ENCODE measurements around the gene FBXW12. TPM values are rescaled to one million over a fixed set of nuclear protein-coding genes. Genes with fewer than 3 reads are reported as not detected.
A peak's percentile ranks its signal among the peaks of the same experiment; 100 is the strongest.

Gene FBXW12
- total RNA-seq, 2 donors from 2014 or later, result not detected

DNA sequence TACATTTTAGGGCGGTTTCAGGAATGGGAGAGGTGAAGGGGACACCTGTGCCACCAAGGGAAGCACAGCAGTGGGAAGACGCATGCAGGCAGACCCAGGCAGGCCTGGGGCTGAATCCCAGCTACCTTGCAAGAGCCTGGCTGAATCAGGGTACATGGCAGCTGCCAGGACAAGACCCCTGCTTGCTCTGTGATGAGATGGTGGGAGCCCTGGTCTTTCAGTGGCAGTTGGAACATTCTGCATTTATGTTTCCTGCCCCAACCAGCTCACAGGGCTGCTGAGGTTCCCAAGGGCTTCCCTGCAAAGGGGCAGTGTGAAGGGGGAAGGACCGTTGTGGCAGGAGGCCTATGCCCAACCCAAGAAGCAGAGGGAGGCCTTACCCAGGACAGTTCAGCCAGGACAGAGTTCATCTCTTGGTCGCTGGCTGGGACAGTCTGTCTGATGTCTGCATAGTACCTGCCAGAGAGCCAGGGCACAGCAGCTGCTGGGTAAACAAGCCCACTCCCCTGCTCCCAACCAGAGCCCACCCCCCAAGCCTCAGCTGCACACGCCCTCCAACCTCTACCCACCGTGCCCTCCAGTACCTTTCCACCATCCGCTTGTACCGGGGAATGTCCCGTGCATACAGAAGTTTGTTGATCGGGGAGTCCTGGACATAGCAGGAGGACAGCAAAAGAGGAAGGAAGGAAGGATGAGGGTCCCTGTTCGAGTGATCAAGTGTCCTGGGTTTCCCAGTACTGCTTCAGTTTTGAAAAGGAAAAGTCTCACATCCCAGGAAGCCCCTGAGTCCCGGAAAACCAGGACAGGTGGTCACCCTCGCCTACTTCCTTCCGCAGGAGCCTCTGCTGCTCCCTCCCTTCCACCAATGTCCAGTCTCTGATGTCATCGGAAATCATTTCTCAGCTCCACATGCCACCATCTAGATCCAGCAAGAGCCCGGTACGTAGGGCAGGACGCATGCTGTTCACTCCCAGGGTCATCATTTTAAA is 34.7 kb downstream of the FBXW12 start:
- no peaks in the 10 kb centered on the region for H3K9me3 ChIP-seq
- intact Hi-C loops (cut with DNase I), result loop anchor here (10.0 kb wide), 1 partner anchor 132 kb away; no protein-coding TSS in a partner anchor
- H3K4me1 ChIP-seq, result no peaks in the 10 kb centered on the region
- H3K27ac ChIP-seq, result no peak overlapping the region
- peak; percentile 13 for DNase-seq
- TF ChIP-seq, protein P1, sequence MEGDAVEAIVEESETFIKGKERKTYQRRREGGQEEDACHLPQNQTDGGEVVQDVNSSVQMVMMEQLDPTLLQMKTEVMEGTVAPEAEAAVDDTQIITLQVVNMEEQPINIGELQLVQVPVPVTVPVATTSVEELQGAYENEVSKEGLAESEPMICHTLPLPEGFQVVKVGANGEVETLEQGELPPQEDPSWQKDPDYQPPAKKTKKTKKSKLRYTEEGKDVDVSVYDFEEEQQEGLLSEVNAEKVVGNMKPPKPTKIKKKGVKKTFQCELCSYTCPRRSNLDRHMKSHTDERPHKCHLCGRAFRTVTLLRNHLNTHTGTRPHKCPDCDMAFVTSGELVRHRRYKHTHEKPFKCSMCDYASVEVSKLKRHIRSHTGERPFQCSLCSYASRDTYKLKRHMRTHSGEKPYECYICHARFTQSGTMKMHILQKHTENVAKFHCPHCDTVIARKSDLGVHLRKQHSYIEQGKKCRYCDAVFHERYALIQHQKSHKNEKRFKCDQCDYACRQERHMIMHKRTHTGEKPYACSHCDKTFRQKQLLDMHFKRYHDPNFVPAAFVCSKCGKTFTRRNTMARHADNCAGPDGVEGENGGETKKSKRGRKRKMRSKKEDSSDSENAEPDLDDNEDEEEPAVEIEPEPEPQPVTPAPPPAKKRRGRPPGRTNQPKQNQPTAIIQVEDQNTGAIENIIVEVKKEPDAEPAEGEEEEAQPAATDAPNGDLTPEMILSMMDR (IDR thresholded peaks at IDR 0.05), result no peak
- H3K27me3 ChIP-seq, result no peaks in the 10 kb centered on the region
- H3K36me3 ChIP-seq, result peaks cover 3% of the 10 kb centered on the region
- no peak overlapping the region for H3K4me3 ChIP-seq
- no peak overlapping the region for H3K9ac ChIP-seq (ENCODE audit: low read depth in 2 of 2, low read length in 2 of 2)

DNA sequence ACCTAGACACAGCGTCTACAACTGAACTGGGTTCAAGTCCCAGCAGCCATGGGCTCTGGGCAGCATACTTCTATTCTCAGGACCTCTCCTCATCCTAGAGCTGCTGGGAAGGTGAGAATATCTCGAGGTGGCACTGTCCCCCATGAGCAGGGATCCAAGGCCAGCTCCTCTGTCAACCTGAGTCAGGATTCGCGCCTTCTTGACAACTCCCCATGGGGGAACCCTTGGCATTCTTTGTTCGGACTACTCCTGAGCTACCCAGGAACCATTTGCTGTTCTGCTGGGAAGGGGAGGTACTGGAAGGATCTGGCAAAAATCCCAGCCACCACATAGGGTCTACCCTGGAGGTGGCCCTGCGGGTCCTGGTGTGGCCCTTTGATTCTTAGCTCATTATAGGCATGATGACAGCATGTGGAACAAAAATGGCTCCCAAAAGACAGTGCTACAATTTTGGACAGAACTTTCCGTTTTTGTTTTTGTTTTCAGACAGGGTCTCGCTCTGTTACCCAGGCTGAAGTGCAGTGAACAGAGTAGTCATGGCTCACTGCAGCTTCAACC is 35.6 kb downstream of the FBXW12 start:
- Histone ChIP-seq H3K36me3 (peaks cover 11% of the 10 kb centered on the region), H3K9me3 (no peaks in the 10 kb centered on the region), H3K4me3 (no peak overlapping the region), H3K27ac (no peak overlapping the region), H3K9ac (ENCODE audit: low read depth in 2 of 2, low read length in 2 of 2) (no peak overlapping the region), H3K27me3 (no peaks in the 10 kb centered on the region), H3K4me1 (no peaks in the 10 kb centered on the region)
- intact Hi-C loops (cut with DNase I), result loop anchor here (10.0 kb wide), 1 partner anchor 133 kb away; no protein-coding TSS in a partner anchor
- TF ChIP-seq, protein P1 (IDR thresholded peaks at IDR 0.05), result no peak
- DNase-seq, result no peak

DNA sequence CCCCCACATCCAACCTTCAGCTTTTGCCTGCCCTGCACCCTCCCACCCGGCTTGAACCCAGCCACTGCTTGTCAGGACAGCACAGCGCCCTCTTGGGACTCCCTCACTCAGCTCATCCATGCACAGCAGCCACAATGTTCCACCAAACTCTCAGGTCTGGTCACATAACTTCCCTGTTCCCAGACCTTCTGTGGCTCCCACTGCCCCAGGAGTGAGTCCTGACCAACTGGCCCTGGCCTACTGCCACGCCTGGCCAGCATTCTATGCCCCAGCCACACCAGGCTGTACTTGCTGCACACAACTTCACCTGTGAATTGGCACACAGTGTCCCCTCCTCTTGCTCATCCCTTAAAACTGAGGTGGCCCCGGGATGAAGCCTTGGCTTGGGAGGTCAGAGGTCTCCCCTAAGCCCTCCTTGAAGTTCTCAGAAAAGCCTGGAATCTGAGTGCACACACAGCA is 36.8 kb downstream of the FBXW12 start:
- no peaks in the 10 kb centered on the region for H3K27me3 ChIP-seq
- no peaks in the 10 kb centered on the region for H3K4me1 ChIP-seq
- H3K36me3 ChIP-seq, result peaks cover 14% of the 10 kb centered on the region
- H3K9ac ChIP-seq (ENCODE audit: low read depth in 2 of 2, low read length in 2 of 2), result no peak overlapping the region
- peak; percentile 15 for DNase-seq
- H3K9me3 ChIP-seq, result no peaks in the 10 kb centered on the region
- no peak overlapping the region for H3K27ac ChIP-seq
- intact Hi-C loops (cut with DNase I), result loop anchor here (10.0 kb wide), 1 partner anchor 134 kb away; no protein-coding TSS in a partner anchor
- TF ChIP-seq, protein P1 (IDR thresholded peaks at IDR 0.05), result no peak
- no peak overlapping the region for H3K4me3 ChIP-seq

DNA sequence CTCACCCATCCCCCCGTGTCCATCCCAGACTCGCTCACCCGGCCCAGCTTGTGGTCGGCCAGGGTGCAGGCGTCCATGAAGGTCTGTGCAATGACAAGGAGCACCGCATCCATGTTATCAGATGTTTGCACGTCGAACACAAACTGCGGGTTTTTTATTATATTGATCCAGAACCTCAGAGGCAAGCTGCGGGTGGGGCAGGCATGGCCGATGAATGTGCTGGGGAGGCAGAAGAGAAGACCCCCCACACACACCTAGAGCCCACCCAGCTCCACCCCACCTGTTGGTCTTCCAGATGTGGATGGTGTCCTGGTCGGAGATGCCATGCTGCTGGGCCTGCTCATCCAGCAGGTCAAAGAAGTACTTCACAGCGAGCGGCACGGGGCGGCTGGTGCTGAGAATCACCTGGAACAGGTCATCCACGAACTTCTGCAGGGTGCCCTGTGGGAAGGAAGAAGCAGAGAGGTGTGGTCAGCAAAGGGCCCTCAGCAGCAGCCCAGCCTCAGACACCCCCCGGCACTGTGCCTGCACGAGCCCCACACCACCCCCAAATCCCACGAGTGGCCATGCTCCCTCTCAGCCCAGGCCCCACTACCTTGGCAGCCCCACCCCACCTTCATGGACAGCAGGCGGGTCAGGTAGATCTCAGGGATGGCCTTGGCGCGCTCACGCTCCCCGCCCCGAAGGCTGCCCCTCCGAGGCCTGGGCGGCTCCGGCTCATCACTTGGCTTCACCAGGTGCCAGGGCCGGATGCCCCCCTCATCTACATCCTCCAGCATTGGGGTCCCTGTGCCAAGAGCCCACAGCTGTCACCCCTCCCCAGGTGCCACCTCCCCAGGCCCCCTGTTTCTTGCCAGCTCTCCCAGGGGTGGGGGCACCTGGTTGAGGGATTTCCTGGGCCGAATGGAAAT is 37.5 kb downstream of the FBXW12 start:
- Histone ChIP-seq H3K9ac (ENCODE audit: low read depth in 2 of 2, low read length in 2 of 2) (no peak overlapping the region), H3K4me1 (no peaks in the 10 kb centered on the region), H3K27ac (no peak overlapping the region), H3K36me3 (peaks cover 14% of the 10 kb centered on the region), H3K27me3 (no peaks in the 10 kb centered on the region), H3K9me3 (no peaks in the 10 kb centered on the region), H3K4me3 (no peak overlapping the region)
- peak; percentile 12 for DNase-seq
- intact Hi-C loops (cut with DNase I), result loop anchor here (10.0 kb wide), 1 partner anchor 135 kb away; no protein-coding TSS in a partner anchor
- TF ChIP-seq, protein P1 (IDR thresholded peaks at IDR 0.05), result no peak

Measured in colonic mucosa (tissue), 4 donors.